GM19240 (cell line): Measurements from ENCODE around the gene WDCP.
"Not testable (repeated sequence)": the region's sequence is repeated elsewhere in the genome, so short reads cannot be mapped to it uniquely, and the experiment has no call there.

Source experiments
- DNase-seq: peaks from one replicate; pipeline ENCODE4 v3.0.0; 2011; ENCODE audit warnings: low spot score; ENCODE audit not compliant: insufficient read length

WDCP gene, protein sequence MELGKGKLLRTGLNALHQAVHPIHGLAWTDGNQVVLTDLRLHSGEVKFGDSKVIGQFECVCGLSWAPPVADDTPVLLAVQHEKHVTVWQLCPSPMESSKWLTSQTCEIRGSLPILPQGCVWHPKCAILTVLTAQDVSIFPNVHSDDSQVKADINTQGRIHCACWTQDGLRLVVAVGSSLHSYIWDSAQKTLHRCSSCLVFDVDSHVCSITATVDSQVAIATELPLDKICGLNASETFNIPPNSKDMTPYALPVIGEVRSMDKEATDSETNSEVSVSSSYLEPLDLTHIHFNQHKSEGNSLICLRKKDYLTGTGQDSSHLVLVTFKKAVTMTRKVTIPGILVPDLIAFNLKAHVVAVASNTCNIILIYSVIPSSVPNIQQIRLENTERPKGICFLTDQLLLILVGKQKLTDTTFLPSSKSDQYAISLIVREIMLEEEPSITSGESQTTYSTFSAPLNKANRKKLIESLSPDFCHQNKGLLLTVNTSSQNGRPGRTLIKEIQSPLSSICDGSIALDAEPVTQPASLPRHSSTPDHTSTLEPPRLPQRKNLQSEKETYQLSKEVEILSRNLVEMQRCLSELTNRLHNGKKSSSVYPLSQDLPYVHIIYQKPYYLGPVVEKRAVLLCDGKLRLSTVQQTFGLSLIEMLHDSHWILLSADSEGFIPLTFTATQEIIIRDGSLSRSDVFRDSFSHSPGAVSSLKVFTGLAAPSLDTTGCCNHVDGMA

DNA sequence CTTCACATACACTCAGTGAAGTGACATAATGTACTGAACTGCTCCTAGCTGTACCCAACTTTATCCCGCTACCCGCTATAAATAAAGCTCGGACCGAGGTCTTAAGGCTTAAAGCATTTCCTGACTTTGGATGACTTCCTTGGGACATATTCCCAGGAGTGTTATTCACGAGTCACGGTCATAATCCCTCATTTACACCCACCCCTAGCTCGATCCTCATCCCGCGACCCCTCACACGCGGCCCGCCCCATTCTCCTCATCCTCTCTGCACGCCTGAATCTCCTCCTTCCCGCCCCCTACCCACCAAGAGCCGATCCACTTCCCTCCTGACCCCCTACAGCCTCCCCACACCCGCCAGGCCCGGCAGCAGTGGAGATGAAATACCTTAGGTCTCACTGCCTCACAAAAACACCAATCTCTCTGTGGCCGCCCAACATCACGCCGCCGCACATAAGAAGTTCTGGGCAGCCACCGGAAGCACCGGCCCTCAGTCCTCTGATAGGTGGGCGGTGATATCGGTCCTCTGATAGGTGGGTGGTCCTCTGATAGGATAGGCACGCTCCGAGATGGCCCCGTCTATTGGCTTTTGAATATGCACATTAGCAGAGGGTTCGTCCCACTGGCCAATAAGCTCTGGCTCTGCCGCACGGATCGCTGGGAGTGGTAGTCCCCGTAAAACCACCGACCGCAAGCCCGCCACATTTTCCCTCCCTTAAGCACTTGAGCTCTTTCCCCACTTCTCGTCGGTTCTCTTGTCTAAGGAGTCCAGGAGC lies at the start of gene WDCP:
WDCP (minus strand) TSS at position 462 of the 773 bp plus-strand sequence. CDS start 7,897 bp downstream, outside the sequence.
- DNase-seq = peak; percentile 81

DNA sequence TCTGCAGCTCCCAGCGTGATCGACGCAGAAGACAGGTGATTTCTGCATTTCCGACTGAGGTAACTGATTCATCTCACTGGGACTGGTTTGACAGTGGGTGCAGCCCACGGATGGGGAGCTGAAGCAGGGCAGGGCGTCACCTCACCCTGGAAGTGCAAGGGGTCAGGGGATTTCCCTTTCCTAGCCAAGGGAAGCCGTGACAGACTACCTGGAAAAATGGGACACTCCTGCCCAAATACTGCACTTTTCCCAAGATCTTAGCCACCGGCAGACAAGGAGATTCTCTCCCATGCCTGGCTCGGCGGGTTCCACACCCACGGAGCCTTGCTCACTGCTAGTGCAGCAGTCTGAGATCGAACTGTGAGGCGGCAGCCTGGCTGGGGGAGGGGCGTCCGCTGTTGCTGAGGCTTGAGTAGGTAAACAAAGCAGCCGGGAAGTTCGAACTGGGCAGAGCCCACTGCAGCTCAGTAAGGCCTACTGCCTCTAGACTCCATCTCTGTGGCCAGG lies 48.0 kb upstream of the WDCP start:
- DNase-seq = not testable (repeated sequence)

DNA sequence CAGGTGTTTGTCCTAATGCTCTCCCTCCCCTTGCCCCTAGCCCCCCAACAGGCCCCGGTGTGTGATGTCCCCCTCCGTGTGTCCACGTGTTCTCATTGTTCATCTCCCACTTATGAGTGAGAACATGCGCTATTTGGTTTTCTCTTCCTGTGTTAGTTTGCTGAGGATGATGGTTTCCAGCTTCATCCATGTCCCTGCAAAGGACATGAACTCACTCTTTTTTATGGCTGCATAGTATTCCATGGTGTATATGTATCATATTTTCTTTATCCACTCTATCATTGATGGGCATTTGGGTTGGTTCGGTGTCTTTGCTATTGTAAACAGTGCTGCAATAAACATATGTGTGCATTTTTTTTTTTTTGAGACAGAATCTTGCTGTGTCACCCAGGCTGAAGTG lies 46.1 kb upstream of the WDCP start:
- DNase-seq = not testable (repeated sequence)

DNA sequence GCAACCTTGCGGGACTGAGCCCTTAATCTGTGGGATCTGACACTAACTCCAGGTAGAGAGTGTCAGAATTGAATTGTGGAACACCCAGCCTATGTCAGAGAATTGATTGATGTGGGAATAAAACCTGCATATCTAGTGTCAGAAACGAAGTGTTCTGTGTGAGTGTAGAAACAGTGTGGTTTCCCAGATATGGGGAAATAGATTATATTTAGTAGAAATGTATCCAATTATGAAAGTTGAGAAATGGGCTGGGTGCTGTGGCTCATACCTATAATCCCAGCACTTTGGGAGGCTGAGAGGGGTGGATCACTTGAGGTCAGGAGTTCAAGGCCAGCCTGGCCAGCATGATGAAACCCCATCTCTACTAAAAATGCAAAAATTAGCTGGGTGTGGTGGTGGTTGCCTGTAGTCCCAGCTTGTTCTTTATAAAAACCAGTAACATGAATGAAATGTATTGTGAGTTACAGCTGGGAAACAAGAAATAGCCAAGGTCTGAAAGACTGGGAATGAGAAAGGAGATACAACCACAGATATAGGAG lies 41.7 kb upstream of the WDCP start:
- DNase-seq = no peak

DNA sequence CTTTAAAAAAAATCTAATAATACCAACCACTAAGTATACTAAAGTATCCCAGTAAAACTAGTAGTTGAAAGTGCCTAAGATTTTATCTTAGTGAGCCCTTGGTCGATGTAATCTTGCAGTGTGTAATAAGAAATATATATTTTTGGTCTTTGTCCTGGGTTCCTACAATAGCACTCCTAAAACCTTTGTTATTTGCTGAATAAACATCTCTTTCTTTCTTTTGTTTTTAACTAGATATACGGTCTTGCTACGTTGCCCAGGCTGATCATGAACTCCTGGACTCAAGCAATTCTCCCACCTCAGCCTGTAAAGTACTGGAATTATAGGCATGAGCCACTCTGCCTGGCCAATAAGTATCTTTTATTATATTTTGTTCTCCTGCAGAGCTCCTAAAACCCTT lies 39.8 kb upstream of the WDCP start:
- no peak for DNase-seq

DNA sequence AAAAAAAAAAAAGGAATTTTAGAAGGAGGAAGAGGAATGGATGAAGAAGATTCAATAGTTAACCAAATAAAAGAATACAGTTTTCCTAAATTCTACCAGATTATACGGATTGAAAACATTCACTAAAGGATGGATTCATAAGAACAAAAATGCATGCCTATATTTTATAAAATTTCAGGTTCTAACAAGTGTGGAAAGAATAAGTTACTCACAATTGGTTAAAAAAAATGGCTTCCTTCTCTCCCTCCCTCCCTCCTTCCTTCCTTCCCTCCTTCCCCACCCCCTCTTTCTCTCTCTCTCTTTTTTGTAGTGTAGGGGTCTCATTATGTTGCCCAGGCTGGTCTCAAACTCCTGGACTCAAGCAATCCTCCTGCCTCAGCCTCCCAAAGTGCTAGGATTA lies 39.0 kb upstream of the WDCP start:
- DNase-seq = no peak

DNA sequence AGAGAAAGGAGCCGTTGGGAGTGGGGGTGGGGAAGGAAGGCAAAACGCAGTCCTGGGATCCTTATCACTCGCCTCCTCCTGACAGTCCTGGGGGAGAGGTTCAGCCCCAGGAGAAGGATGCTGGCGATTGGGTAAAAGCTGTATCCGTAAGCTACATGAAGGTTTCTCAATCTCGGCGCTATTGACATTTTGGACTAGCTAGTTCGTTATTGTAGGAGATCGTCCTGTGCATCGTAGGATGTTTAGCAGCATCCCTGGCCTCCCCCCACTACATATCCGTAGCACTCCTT lies 38.0 kb upstream of the WDCP start:
- DNase-seq = no peak

DNA sequence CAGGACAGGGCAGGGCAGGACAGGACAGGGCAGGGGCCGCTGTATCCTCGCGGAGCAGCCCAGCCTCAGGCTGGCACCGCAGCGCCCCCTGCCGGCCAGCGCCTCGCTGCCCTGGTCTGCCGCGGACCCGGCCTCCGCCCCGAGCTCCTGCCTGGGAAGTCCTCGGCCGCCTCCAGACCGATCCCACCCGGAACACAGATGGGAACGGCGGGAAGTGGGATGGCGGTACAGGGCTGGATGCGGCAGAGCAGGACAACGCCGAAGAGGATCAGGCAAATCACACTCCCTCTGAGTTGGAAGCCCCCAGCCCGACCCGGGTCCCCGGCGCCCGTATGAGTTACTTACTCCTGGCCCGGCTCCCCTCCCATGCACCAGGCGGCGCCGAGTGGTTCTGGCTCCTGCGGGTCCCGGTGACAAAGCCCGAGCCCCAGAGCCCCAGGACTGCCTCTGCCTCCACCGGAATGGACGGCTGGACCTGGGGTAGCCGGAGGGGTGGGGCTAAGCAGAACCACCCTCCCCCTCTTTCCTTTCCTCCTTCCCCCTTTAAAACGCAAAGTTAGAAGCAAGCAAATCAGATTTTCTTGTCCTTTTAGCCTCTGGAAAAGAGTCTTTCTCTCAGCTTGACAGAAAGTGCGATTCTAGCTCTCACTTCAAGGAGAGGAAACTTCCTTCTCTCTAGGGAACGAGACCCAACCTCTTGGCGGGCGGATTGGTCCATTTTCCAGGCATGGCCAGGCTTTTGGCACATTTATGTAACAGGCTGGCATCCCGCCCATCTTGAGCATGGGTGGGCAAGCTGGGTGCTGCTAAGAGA lies 37.4 kb upstream of the WDCP start, which contains the start of gene TP53I3:
TP53I3 (minus strand) TSS at position 449 of the 814 bp plus-strand sequence. CDS start 508 bp downstream, outside the sequence.
- peak; percentile 67 for DNase-seq

DNA sequence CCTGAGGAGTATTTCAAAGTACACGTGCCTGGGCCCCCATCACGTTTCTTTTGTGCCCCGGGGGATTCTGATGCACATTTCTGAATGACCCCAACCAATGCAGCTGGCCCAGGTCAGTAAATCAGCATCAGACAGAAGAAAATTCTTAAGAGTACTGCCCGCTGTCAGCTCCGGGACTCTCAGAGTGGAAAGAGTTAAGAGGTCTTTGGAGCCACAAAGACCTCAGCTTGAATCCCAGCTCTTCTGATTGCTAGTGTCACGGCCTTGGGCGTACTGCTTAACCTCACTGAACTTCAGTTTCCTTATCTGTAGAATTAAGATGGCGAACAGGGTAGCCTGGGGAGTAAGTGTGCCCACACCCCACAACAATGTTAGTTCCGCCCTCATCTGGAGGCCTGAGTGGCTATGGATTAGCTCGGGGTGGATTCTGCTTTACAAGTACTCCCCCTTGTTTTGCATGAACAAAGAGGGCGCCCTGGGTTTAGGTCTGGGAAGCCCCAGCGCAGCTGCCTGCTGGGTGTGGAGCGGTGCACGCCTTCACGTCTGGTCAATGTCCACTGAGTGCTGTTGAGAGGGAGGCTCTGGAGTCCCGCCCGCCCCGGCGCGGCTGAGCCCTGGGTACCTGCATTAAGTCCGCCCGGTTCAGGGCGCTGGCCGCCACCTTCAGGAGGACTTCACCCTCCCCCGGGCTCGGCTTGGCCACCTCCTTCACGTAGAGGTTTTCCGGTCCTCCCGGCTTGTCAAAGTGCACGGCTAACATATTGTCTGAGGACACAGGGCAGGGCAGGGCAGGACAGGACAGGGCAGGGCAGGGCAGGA lies 36.6 kb upstream of the WDCP start:
- DNase-seq = peak; percentile 45

DNA sequence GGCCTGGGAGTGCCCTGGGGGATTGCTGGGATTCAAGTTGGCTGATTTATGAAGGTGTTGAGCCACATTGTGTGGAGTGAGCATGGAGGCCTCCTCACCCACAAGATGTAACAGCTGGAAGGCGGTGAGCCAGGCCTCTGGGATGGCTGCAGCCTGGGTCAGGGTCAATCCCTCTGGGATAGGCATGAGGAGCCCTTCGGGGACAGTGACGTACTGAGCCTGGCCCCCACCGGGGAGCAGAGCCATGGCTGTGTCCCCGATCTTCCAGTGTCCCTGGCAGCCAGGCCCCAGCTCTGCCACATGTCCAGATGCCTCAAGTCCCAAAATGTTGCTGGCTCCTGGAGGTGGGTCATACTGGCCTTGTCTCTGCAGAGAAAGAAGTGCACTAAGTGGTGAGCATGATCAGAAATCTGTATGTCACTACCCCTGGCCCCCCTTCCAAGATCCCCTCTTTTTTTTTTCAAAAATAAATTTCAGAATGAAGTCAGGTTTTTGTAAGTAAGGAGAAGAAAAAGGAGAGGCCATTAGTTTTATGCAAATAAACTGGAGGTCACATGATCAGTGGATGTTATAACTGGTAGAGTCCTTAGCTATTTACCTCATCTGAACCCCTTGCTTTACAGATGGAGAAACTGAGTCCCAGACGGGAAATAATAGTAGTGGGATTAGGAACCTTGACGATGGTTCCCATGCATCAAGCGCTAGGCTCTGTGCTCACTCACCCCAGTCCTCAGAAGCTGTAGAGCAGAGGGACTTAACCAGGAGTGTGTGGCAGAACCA lies 35.8 kb upstream of the WDCP start:
- no peak for DNase-seq

DNA sequence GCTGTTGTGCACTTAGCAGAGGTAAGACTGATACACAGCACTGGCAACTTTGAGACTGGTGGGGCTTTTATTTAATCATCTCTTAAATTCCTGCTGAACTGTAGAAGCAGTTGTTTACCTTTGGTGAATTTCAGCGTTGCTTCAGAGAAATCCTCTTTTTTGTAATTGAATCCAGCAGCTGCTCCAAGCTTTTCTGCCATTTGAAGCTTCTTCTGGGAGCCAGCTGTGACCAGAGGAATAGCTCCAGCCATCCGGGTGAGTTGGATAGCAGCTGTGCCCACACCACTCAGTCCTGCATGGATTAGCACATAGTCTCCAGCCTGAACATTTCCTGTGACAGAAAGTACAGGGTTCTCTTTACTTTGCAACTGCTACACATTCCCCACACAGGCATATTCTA lies 33.5 kb upstream of the WDCP start:
- DNase-seq = no peak

DNA sequence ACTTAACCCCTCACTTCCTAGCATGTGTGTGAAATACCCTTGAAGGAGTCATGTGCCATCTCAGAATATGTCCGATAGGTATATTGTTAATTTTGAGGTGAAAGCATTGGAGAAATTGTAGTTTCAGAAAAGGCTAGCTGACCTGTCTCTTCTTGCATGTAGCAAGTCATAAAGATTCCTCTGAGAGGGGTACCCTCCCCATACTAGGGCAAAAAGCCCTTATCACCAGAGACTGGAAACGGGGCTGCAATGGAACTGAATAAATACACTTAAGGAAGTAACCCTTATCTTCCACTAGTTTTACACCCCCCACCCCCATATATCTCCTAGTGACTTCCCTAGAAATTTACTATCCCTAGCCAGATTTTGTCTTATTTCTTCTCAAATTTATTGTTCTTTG lies 30.7 kb upstream of the WDCP start:
- DNase-seq = no peak

DNA sequence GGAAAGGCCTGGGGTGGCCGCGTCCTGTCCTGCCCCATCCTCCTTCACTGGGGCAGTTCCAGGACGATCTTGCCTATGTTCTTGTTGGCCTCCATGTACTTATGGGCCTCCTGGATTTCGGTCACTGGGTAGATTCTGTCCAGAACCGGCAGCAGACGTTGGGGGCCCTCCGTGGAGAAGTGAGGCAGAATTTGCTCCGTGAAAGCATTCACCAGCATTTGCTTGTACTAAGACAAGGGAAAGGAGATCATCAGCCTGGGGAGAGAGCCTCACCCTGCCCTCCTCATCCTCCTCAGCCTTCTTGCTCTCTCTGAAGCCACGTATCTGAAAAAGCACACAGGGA lies 30.3 kb upstream of the WDCP start:
- no peak for DNase-seq

DNA sequence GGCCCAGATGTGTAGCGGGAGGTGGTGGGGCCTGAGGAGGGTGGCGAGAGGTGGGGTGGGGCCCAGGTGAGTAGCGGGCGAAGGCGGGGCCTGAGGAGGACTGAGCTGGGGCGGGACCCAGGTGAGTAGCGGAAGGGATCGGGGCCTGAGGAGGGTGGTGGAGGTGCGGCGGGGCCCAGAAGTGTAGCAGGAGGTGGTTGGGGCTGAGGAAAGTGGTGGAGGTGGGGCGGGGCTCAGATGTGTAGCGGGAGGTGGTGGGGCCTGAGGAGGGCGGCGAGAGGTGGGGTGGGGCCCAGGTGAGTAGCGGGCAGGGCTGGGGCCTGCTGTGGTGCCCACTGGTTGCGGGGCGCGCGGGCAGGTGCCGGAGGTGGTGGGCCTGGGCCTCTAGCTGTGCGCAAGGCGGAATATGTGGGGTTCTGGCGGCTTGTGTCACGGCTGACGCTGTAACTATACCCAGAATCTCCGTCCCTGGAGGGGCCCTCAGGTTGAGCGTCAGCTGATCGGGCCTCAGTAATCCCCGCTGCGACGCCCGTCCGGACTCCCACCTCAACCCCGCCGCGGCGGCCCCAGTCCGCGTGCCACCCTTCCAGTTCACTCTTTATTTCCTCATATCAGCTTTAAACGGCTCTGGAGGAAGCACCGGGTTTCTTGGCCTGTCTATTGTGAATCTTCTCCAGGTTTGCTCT lies 29.8 kb upstream of the WDCP start:
- DNase-seq = no peak

DNA sequence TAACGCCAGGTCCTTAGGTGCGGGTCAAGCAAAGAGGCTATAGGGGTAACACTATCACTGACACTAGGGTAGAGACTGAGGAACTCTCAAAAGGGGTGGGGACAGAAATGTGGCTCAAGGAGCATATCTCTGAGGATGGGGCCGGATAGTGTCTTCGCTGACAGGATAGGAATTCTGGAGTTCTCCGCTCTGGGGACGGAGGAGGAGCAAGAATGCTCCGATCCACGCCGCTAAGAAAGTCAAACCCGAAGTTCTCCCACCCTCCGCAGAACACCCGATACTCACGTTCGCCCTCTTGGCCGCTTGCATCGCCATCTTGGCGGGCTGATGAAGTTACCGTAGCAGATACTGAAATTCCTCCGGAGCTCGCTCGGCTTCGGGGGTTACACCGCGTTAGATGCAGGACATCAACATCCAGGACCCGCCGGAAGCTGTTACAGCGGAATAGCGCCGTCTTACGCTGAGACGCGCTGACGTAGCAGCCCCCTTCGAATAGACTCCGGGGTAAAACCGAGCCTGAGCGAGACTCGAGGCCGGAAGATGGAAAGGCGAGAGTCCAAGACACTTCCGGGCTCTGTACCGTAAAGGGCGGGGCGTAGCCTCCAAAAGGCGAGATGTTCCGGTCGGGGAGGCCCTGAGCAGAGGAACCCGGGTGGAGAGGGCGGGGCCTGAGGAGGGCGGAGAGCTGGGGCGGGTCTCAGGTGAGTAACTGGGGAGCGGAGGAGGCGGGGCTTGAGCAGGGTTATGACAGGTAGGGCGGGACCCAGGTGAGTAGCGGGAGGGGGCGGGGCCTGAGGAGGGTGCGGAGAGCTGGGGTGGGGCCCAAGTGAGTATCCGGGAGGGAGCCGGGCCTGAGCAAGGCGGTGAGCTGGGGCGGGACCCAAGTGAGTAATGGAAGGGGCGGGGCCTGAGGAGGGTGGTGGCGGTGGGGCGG lies 29.0 kb upstream of the WDCP start, which contains the start of gene SF3B6:
SF3B6 (minus strand) TSS at position 412 of the 934 bp plus-strand sequence; CDS start at position 315, 97 bp downstream.
- DNase-seq = peak; percentile 84

DNA sequence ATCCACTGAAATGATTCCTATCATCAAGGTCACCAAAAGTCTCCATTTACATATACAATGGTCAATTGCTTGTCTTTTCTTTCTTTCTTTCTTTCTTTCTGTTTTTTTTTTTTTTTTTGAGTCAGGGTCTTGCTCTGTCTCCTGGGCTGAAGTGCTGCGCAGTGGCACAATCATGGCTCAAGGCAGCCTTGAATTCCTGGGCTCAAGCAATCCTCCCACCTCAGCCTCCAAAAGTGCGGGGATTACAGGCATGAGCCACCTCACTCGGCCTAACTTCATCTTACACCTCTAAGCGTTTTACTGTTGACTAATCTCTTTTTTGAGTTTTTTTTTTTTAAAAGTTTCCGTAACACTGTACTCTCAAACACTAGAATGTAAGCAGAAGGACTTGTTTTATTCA lies 28.1 kb upstream of the WDCP start:
- no peak for DNase-seq

DNA sequence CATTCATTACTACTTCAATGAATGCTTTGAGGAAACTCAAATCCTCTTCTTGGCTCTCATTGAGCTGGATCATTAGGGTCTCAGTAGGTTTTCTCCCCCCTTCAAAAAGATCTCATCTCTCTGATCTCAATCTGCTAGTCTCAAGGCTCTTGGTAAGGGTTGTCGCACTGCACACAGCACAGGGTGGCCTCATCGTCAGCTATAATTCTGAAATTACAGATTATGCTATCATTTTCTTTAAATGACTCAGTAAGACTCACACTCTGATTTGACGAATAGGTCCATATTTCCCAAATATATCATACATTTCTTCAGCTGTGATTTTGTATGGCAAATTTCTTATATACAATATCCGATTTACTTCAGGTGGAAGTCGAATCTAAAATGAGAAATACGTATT lies 26.6 kb upstream of the WDCP start:
- no peak for DNase-seq
